Ectodermal cell (in vitro differentiated cells): Measurements from ENCODE around the gene CDR2.
"Not testable (repeated sequence)": the region's sequence is repeated elsewhere in the genome, so short reads cannot be mapped to it uniquely, and the experiment has no call there.

ENCODE experiments used
- H3K27ac ChIP-seq: 2 replicates; pipeline ENCODE4 v1.7.0; 2013; ENCODE audit warnings: mild to moderate bottlenecking, low read depth, low read length; ENCODE audit not compliant: insufficient read depth, poor library complexity, severe bottlenecking
- H3K27me3 ChIP-seq: 2 replicates; pipeline ENCODE4 v1.7.0; 2013; ENCODE audit warnings: mild to moderate bottlenecking, low read length; ENCODE audit not compliant: insufficient read depth, control insufficient read depth, poor library complexity, severe bottlenecking
- H3K36me3 ChIP-seq: one replicate; pipeline ENCODE4 v1.7.0; 2013; ENCODE audit warnings: low read length; ENCODE audit not compliant: control insufficient read depth, insufficient read depth
- H3K4me1 ChIP-seq: one replicate; pipeline ENCODE4 v1.7.0; 2013; ENCODE audit warnings: low read length; ENCODE audit not compliant: control insufficient read depth, insufficient read depth
- H3K4me3 ChIP-seq: 2 replicates; pipeline ENCODE4 v1.7.0; 2013; ENCODE audit warnings: low read depth, low read length, control low read depth; ENCODE audit not compliant: insufficient read depth
- H3K9me3 ChIP-seq: 2 replicates; pipeline ENCODE4 v1.7.0; 2013; ENCODE audit warnings: mild to moderate bottlenecking, low read length, moderate library complexity; ENCODE audit not compliant: control insufficient read depth
- WGBS, 2 experiments: methylation state at CpG; one replicate each; pipeline ENCODE4 v1.1.7; 2013; ENCODE audit warnings: missing lambda C conversion rate in 2 of 2; 5-methylcytosine and 5-hydroxymethylcytosine counted together

The CDR2 gene

DNA sequence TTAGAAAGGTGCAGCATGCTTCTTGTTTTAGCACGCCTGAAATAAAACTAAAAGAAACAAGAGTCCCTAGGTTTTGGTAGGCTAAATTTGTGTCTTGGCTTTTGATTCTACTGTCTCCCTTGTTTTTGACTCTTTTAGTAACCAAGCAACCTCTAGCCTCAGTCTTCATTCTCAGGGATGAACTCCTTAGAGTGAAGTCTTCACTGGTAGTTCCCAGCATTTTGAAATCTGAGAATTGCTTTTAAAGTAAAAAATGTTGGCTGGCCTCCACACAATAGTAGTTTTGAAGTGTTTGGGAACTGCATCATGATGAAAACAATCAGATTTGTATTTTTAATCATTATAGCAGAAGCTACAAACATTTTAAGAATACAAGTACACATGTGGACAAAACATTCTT lies 6.1 kb upstream of the CDR2 start:
- Histone ChIP-seq H3K4me1 (no peaks in the 10 kb centered on the region), H3K27ac (no peak overlapping the region), H3K4me3 (no peak overlapping the region), H3K36me3 (no peaks in the 10 kb centered on the region), H3K9me3 (no peaks in the 10 kb centered on the region), H3K27me3 (peaks cover 19% of the 10 kb centered on the region)
- WGBS, 2 experiments = 91 to 92% methylated on average over 1 of the region's 1 CpG

DNA sequence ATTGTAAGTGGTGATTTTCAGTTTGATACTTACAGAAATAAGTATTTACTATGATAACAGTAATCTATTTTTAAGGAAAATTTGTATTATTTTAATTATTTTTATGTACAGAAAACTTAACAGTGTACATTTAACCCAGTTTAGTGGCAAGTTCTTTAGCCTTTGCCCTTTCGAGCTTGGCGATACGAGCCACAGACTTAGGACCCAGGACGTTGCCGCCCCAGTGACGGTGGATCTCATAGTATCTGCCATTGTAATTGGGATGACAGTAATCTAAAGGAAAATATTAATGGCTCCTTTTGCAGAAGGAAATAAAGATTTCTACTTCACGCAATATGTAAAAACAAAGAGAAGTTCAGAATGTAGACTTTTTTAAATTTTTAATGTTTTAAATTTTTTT lies 5.2 kb upstream of the CDR2 start:
- 99 to 100% methylated on average over 6 to 7 of the region's 7 CpGs for WGBS, 2 experiments
- H3K27me3 ChIP-seq = peaks cover 26% of the 10 kb centered on the region

DNA sequence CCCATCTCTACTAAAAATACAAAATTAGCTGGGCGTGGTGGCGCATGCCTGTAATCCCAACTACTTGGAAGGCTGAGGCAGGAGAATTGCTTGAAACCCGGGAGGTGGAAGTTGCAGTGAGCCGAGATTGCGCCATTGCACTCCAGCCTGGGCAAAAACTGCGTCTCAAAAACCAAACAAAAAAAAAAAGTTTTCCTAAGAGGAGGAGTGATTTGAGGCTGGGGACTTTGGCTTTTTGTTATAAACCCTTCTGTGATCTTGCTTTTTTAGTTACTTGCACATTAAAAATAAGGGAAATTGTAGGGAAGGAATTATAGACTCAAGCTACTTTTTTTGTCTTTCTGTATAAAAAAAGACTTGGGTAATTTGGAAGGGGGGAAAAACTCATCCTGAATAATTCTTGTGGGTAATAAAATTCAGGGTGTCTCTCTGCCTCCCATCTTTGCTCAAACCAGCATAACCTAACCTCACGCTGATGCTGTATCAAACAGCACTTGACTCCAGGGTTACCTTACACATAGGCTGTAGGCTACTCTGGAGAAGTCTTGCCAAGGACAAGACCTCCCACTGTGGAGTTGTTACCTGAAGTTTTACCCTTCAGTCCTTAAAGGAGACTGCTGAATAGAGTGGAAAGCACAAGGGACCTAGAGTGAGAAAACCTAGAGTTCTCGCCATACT lies 1.7 kb upstream of the CDR2 start:
- WGBS, 2 experiments = 94 to 95% methylated on average over 8 of the region's 8 CpGs
- no peaks in the 10 kb centered on the region for H3K9me3 ChIP-seq
- H3K27me3 ChIP-seq = peaks cover 42% of the 10 kb centered on the region
- peaks cover 6% of the 10 kb centered on the region for H3K4me1 ChIP-seq
- H3K36me3 ChIP-seq = no peaks in the 10 kb centered on the region
- no peak overlapping the region for H3K4me3 ChIP-seq
- no peak overlapping the region for H3K27ac ChIP-seq

More for the DNA sequence above, 5.2 kb upstream of the CDR2 start:
- Histone ChIP-seq H3K36me3 (no peaks in the 10 kb centered on the region), H3K27ac (no peak overlapping the region), H3K4me3 (no peak overlapping the region), H3K9me3 (no peaks in the 10 kb centered on the region), H3K4me1 (no peaks in the 10 kb centered on the region)

DNA sequence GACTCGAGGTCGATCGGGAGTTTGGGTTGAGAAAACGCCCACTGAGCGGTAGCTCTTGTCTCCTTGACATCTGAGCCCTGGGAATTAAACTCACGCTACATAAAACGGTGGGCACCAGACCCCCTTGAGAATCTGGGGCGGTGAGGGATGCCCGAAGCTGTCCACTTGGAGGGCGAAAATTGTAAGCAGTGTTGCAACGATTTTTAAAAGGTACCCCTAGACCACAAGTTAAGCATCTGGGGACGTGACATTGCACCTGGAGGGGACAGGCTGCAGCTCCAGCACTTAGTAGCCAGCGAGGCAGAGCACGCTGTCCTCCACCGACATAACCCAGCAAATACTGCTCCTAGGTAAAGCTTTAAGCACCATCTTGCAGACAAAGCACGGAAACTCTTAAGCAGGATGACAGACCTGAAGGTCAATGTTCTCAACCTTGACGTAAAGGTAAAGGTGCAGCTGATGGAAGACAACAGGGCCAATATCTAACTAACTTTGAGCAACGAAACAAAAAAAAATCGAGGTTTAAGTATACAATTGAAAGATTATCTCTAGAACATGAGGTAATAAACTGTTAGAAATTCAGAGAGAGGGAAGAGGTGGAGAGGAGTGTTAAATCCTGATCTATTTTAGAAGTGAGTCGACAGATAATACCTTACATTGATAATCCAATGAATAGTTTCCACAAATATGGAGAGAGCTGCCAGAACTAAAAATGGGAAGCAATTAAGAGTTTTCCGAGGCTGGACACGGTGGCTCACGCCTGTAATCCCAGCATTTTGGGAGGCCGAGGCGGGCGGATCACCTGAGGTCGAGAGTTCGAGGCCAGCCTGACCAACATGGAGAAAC lies 921 bp upstream of the CDR2 start:
- peaks cover 42% of the 10 kb centered on the region for H3K27me3 ChIP-seq
- no peaks in the 10 kb centered on the region for H3K9me3 ChIP-seq
- H3K4me1 ChIP-seq = peaks cover 12% of the 10 kb centered on the region
- H3K36me3 ChIP-seq = no peaks in the 10 kb centered on the region
- no peak overlapping the region for H3K27ac ChIP-seq
- 27 to 32% methylated on average over 24 to 27 of the region's 28 CpGs for WGBS, 2 experiments
- H3K4me3 ChIP-seq = peak overlapping the region; percentile 59

DNA sequence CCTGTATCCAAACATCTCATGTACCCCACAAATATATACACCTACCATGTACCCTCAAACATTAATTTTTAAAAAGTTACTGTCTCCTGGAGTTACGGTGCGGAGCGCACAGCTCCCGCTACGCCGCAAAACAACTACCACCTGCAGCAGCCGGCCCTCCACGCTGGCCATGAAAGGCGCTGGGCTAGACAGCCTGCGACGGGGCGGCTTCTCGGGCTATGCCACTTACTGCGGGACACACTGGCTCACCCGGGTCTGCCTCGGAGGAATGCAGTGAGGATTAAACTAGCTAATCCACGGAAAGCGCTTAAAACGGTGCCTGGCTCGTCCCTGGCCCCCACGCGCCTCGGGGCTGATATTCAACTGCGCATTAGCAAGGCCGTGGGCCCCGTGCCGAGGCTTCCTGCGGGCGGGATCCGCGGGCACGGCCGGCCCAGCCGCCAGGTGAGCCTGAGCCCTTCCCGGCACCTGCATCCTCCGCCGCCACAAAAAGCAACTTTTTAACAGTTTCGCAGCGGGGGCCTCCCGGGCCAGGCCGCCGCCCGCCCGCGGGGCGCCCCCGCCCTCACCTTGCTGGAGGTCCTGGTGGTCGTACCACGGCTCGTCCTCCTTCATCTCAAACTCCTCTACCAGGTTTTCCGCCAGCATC lies 633 bp downstream of the CDR2 start:
- 0 to 1% methylated on average over 51 of the region's 51 CpGs for WGBS, 2 experiments
- Histone ChIP-seq H3K27ac (no peak overlapping the region), H3K4me1 (peaks cover 12% of the 10 kb centered on the region), H3K27me3 (peaks cover 42% of the 10 kb centered on the region), H3K36me3 (no peaks in the 10 kb centered on the region), H3K9me3 (no peaks in the 10 kb centered on the region), H3K4me3 (peak overlapping the region; percentile 59)

DNA sequence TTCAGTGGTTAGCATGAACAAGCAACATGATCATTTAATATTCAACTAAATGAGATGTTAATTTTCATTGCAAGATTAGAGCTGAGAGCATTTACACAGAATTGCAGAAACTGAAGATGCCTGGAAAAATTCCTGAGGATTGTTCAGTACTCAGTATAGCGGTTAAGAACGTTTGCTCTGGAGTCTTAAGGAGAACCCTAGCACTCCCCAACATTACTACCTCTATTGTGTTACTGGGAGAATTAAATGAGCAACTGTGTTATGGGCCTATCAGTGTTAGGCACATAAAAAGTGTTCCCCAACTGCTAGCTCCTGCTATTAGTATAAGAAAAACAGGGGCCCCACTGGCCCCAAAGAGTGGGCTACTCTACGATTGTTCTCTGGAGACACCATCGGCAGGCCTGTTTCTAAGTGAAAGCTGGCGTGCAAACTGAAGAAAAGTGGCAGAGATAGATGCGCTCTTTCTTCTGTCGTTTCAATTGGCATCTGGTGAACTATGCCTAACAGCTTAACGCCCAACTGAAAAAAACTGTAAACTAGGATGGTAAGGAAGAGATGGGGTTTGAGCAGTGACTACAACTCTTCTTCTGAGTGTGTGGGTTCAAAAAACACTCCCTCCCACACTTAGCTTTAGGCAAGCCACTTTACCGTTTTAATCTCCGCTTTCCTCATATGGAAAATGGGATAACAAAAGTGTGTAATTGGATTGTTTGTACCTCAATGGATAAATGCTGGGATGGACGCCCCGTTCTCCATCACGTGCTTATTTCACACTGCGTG lies 1.3 kb downstream of the CDR2 start:
- H3K4me1 ChIP-seq = peaks cover 12% of the 10 kb centered on the region
- H3K9me3 ChIP-seq = no peaks in the 10 kb centered on the region
- 36 to 52% methylated on average over 12 of the region's 14 CpGs for WGBS, 2 experiments
- H3K4me3 ChIP-seq = peak overlapping the region; percentile 59
- no peaks in the 10 kb centered on the region for H3K36me3 ChIP-seq
- H3K27me3 ChIP-seq = peaks cover 42% of the 10 kb centered on the region
- no peak overlapping the region for H3K27ac ChIP-seq

DNA sequence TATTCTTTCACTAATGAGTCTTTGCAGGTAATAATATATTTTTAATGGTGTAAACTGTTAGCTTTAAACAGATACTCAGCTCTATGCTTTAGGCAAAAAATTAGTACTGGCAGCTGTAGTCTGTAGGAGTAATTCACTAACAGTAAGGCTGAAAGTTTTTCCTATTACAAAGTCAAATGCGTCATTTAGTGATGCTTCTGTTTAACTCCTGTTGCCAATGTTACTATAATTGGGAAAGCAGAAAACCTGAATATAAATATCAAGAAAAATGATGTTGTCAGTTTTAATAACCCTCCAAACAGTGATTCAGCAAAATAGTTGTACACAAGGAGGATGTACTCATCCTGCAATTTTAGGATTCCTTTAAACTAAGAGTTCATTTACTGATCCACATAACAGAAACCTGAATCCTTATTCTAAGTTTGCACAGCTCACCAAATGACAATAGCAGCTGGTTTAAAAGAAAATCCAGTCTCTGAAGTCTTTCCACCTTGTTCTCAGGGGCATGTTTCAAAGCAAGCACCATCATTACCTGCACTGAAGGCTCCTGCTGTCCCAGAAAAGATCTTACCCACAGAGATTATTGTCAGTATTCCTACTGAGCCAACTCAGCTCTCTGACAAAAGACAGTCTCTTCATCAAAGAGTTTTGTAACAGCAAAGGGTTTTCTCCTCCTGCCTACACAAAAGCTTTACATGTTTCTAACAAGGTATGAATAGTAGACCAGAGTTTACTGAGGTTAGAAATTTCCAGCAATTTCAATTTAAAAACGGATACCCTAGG lies 4.2 kb downstream of the CDR2 start:
- H3K9me3 ChIP-seq = no peaks in the 10 kb centered on the region
- H3K4me1 ChIP-seq = peaks cover 12% of the 10 kb centered on the region
- H3K36me3 ChIP-seq = no peaks in the 10 kb centered on the region
- WGBS, 2 experiments = 67 to 79% methylated on average over 2 of the region's 2 CpGs
- H3K27me3 ChIP-seq = peaks cover 20% of the 10 kb centered on the region
- H3K4me3 ChIP-seq = no peak overlapping the region
- H3K27ac ChIP-seq = no peak overlapping the region

DNA sequence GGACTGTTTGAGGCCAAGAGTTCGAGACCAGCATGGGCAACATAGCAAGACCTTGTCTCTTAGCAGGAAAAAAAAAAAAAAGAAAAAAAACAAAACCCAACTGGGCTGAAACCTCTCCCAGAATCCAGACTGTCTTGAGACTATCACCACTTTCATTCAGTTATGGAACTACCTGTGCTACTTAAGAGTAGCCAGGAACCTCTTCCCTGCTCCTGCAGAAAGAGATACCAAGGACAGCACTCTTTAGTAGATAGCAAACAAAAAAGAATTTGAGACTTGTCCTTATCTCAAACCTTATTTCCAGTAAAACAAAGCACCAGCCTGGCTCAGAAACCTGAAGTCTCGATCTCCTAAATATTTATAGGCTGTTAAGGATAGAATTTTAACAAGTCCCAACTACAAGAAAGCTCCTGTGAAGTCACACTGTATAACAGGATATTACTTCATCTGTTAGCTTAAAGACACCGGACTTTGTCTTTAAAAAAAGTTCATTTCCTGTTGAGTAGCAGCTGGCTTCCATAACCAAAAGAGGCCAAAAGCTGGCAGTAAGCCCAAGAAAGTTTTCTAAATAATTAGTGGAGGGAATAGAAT lies 5.1 kb downstream of the CDR2 start:
- no peak overlapping the region for H3K4me3 ChIP-seq
- H3K36me3 ChIP-seq = no peaks in the 10 kb centered on the region
- H3K9me3 ChIP-seq = no peaks in the 10 kb centered on the region
- H3K27me3 ChIP-seq = peaks cover 16% of the 10 kb centered on the region
- peaks cover 12% of the 10 kb centered on the region for H3K4me1 ChIP-seq
- no peak overlapping the region for H3K27ac ChIP-seq
- 81 to 86% methylated on average over 2 to 3 of the region's 3 CpGs for WGBS, 2 experiments

DNA sequence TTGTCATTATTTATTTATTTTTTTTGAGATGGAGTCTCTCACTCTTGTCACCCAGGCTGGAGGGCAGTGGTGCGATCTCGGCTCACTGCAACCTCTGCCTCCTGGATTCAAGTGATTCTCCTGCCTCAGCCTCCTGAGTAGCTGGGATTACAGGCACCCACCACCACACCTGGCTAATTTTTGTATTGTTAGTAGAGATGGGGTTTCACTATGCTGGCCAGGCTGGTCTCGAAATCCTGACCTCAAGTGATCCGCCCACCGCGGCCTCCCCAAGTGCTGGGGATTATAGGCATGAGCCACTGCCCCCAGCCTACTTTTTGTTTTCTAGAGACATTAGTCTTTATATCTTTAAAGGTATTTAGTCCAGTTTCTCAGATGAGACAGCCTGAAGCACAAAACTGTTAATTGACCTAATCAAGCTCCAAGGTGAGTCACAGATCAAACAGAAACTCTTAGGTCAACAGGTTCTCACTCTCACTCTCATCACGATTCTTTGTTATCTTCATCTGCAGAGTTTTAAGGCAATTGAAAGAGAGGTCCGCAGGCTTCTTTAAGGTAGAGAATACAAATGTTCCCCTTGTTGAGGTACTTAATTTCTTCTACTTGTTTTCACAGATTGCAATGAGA lies 6.1 kb downstream of the CDR2 start:
- WGBS, 2 experiments = 91 to 94% methylated on average over 8 of the region's 8 CpGs
- H3K27ac ChIP-seq, H3K27me3 ChIP-seq, H3K9me3 ChIP-seq, H3K4me3 ChIP-seq, H3K36me3 ChIP-seq: not testable (repeated sequence)
- peaks cover 10% of the 10 kb centered on the region for H3K4me1 ChIP-seq
